Adrenal gland (tissue), 12 donors: ENCODE data around the gene LRRC1. TPM values are rescaled to one million over a fixed set of nuclear protein-coding genes. Genes with fewer than 3 reads are reported as not detected.

ENCODE experiments used
- DNase-seq, 7 donors: peaks; one replicate each; pipeline ENCODE4 v3.0.0-alpha.2; 2019 to 2020
- H3K27ac ChIP-seq, 5 donors: fragments of 200-600 bp; sonication (generic) in 4 of 5; 1 replicate in 3 of 5; 2 replicates in 2 of 5; pipeline versions ENCODE4 v1.5.1 to v1.8.0; 2016 to 2020; ENCODE audit warnings: mild to moderate bottlenecking in 1 of 5
- H3K27me3 ChIP-seq: fragments of 200-600 bp; 2 replicates; pipeline ENCODE4 v1.8.0; 2021
- H3K36me3 ChIP-seq, 2 donors: fragments of 200-600 bp; replicated peaks in 1 of 2; 1 replicate in 1 of 2; 2 replicates in 1 of 2; pipeline versions ENCODE4 v1.5.1 to v1.8.0; 2018 to 2022
- H3K4me1 ChIP-seq, 2 donors: fragments of 200-600 bp; replicated peaks in 1 of 2; 1 replicate in 1 of 2; 2 replicates in 1 of 2; pipeline versions ENCODE4 v1.5.1 to v1.8.0; 2018 to 2021
- H3K4me3 ChIP-seq, 4 donors: fragments of 200-600 bp; sonication (generic) in 3 of 4; one replicate each; pipeline ENCODE4 v1.5.1; 2016 to 2018
- H3K9me3 ChIP-seq, 3 donors: fragments of 200-600 bp; sonication (generic) in 1 of 3; replicated peaks in 1 of 3; 1 replicate in 2 of 3; 2 replicates in 1 of 3; pipeline versions ENCODE4 v1.5.1 to v1.8.0; 2016 to 2021
- CTCF ChIP-seq, 6 experiments: fragments of 450-650 bp in 4 of 6; fragments of 200-600 bp in 2 of 6; sonication (generic) in 1 of 6; IDR thresholded peaks; 1 replicate in 5 of 6; 2 replicates in 1 of 6; pipeline versions ENCODE4 v1.5.1 to v1.8.0; 2016 to 2021; ENCODE audit warnings: antibody characterized with exemption in 6 of 6, mild to moderate bottlenecking in 2 of 6, moderate library complexity in 1 of 6
- POLR2A ChIP-seq, 2 donors: fragments of 450-650 bp; IDR thresholded peaks; one replicate each; pipeline ENCODE4 v1.6.1; 2017; ENCODE audit warnings: antibody characterized with exemption in 2 of 2, mild to moderate bottlenecking in 2 of 2, moderate library complexity in 1 of 2
- WGBS, 4 donors: extraction: QIAGEN DNeasy Blood & Tissue Kit in 2 of 4; methylation state at CpG; one replicate each; pipeline versions ENCODE4 v1.1.5 to v1.1.7; 2013 to 2017; 5-methylcytosine and 5-hydroxymethylcytosine counted together
- intact Hi-C, 2 donors: fragments of 100-400 bp; cut with DNase I; formaldehyde crosslinking; loops; one replicate each; pipeline versions ENCODE4 v1.14.1 to v1.15.0; 2022 to 2023
- polyA plus RNA-seq, 3 donors: library from polyadenylated mRNA; stranded (reverse); fragments of 200-250 nt in 2 of 3; fragments of 350-450 nt in 1 of 3; fragmentation: Illumina TruSeq in 1 of 3; extraction: RNeasy Lipid Tissue Mini Kit (QIAGEN cat#74804) in 1 of 3; gene quantifications; one replicate each; pipeline ENCODE4 v1.2.3, GENCODE V29; 2013 to 2014
- total RNA-seq, 9 donors: library from RNA; depleted of rRNA in 4 of 9; stranded (reverse); fragments of >200 nt in 4 of 9; fragments of 120-200 nt in 1 of 9; fragmentation: NEBNext Ultra II Directional in 1 of 9; extraction: Animal tissue kit (Norgen Biotek cat#: 25700) in 1 of 9; gene quantifications; one replicate each; pipeline versions ENCODE4 v1.1.0 to v1.2.4, GENCODE V29; 2013 to 2023
- donor health status: healthy with polysubstance abuse.
- donor health status: Bipolar disorder and iron deficiency.
- donor health status: DM: yes; HTN: yes; CAD: no.
- donor health status: DM: no; HTN: no; CAD: no.
- donor health status: DM: no; HTN: no; CAD: no.
- donor health status: DM: yes; HTN: yes; CAD: no.

The LRRC1 gene
- total and polyA plus RNA-seq, 12 donors = 2.1 to 7.8 (median 4.5) TPM

DNA sequence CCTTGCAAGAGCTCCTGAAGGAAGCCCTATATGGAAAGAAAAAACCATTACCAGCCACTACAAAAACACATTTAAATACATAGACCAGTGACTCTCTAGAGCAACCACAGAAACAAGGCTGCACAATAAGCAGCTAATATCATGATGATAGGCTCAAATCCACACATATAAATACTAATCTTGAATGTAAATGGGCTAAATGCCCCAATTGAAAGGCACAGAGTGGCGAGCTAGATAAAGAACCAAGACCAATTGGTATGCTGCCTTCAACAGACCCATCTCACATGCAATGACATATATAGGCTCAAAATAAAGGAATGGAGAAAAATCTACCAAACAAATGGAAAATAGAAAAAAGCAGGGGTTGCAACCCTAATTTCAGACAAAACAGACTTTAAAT is 153.0 kb downstream of the LRRC1 start:
- Histone ChIP-seq H3K27me3 (no peaks in the 10 kb centered on the region), H3K9me3 (no peaks in the 10 kb centered on the region), H3K4me1 (no peaks in the 10 kb centered on the region), H3K4me3 (no peak overlapping the region), H3K36me3 (no peaks in the 10 kb centered on the region), H3K27ac (no peak overlapping the region)
- no peak for TF ChIP-seq CTCF (IDR thresholded peaks at IDR 0.05)
- TF ChIP-seq POLR2A (IDR thresholded peaks at IDR 0.05) = no peak
- WGBS, 4 donors = 87 to 93% (median 93%) methylated on average over 1 of the region's 1 CpG
- intact Hi-C loops = no loop called here
- no peak for DNase-seq

GRCh38 chr6:53951383-53951782 is 156.6 kb downstream of the LRRC1 start:
- intact Hi-C loops = loop anchor here (10.0 kb wide), 2 partner anchors 157 to 227 kb away; partner anchors contain the start of gene LRRC1 (in 2 of the 2)
- no peak overlapping the region for H3K27ac ChIP-seq
- no peaks in the 10 kb centered on the region for H3K36me3 ChIP-seq
- no peaks in the 10 kb centered on the region for H3K27me3 ChIP-seq
- DNase-seq = no peak
- H3K9me3 ChIP-seq = no peaks in the 10 kb centered on the region
- no peaks in the 10 kb centered on the region for H3K4me1 ChIP-seq
- no peak overlapping the region for H3K4me3 ChIP-seq
- WGBS, 4 donors = 78 to 89% (median 83%) methylated on average over 3 of the region's 3 CpGs
- no peak for TF ChIP-seq CTCF (IDR thresholded peaks at IDR 0.05)
- TF ChIP-seq POLR2A (IDR thresholded peaks at IDR 0.05) = no peak

- Histone ChIP-seq H3K27me3 (no peaks in the 10 kb centered on the region), H3K4me1 (no peaks in the 10 kb centered on the region), H3K9me3 (no peaks in the 10 kb centered on the region), H3K36me3 (no peaks in the 10 kb centered on the region), H3K27ac (no peak overlapping the region), H3K4me3 (no peak overlapping the region)
- intact Hi-C loops = loop anchor here (5.0 to 10.0 kb wide), 3 partner anchors 161 to 231 kb away; partner anchors contain the start of gene LRRC1 (in 2 of the 2)
- WGBS, 4 donors = 34 to 40% (median 36%) methylated on average over 3 to 6 of the region's 6 CpGs
- no peak for TF ChIP-seq POLR2A (IDR thresholded peaks at IDR 0.05)
- TF ChIP-seq CTCF (IDR thresholded peaks at IDR 0.05) = peak; percentile 32 to 77 (median 55)
- DNase-seq = peak; percentile 44 to 81 (median 63)
Observed at GRCh38 chr6:53956068-53956711, 161.4 kb downstream of the LRRC1 start.

- Histone ChIP-seq H3K36me3 (no peaks in the 10 kb centered on the region), H3K4me1 (no peaks in the 10 kb centered on the region), H3K4me3 (no peak overlapping the region), H3K27me3 (no peaks in the 10 kb centered on the region), H3K9me3 (no peaks in the 10 kb centered on the region), H3K27ac (no peak overlapping the region)
- no peak for DNase-seq
- intact Hi-C loops = loop anchor here (5.0 to 10.0 kb wide), 3 partner anchors 162 to 232 kb away; partner anchors contain the start of gene LRRC1 (in 2 of the 2)
- no peak for TF ChIP-seq CTCF (IDR thresholded peaks at IDR 0.05)
- no peak for TF ChIP-seq POLR2A (IDR thresholded peaks at IDR 0.05)
Observed at GRCh38 chr6:53956804-53957203, 162.0 kb downstream of the LRRC1 start.
